Measurements from ENCODE around the gene TLR3.

- TF ChIP-seq GATA2 (IDR thresholded peaks at IDR 0.05; ENCODE audit: low read depth, low read length) (no peak), GATA3 (IDR thresholded peaks at IDR 0.05; ENCODE audit: low read depth, low read length) (no peak)
These were observed 38.6 kb upstream of the TLR3 start for GRCh38 chr4:186030399-186030775.
